HCEC 1CT (cell line): Measurements from ENCODE around the gene FUT6.

Experiments used
- DNase-seq: peaks from one replicate; pipeline ENCODE4 v3.0.0-alpha.2; 2017

The FUT6 gene

GRCh38 chr19:5827891-5828660 is 11.4 kb downstream of the FUT6 start:
- peak; percentile 41 for DNase-seq

- no peak for DNase-seq
Observed at GRCh38 chr19:5827342-5827890, 12.1 kb downstream of the FUT6 start.

- DNase-seq, result no peak
Observed at GRCh38 chr19:5826531-5827341, 12.8 kb downstream of the FUT6 start.

GRCh38 chr19:5825178-5825577 is 14.3 kb downstream of the FUT6 start:
- DNase-seq, result no peak

GRCh38 chr19:5824751-5825150 is 14.8 kb downstream of the FUT6 start:
- no peak for DNase-seq

GRCh38 chr19:5823579-5824281 is 15.8 kb downstream of the FUT6 start:
- no peak for DNase-seq

- no peak for DNase-seq
Observed at GRCh38 chr19:5822181-5822844, 17.2 kb downstream of the FUT6 start.

GRCh38 chr19:5821521-5822180 is 17.9 kb downstream of the FUT6 start:
- no peak for DNase-seq

GRCh38 chr19:5820785-5821184 is 18.7 kb downstream of the FUT6 start:
- no peak for DNase-seq

- DNase-seq, result no peak
Observed at GRCh38 chr19:5818594-5818993, 20.9 kb downstream of the FUT6 start.

- DNase-seq, result no peak
Observed at GRCh38 chr19:5817218-5817617, 22.3 kb downstream of the FUT6 start.

- DNase-seq, result no peak
Observed at GRCh38 chr19:5814852-5815246, 24.7 kb downstream of the FUT6 start.

GRCh38 chr19:5814123-5814851 is 25.2 kb downstream of the FUT6 start:
- DNase-seq, result no peak

GRCh38 chr19:5811117-5811516 is 28.4 kb downstream of the FUT6 start:
- no peak for DNase-seq

- DNase-seq, result no peak
Observed at GRCh38 chr19:5809469-5809868, 30.0 kb downstream of the FUT6 start.

GRCh38 chr19:5809053-5809452 is 30.4 kb downstream of the FUT6 start:
- no peak for DNase-seq

- no peak for DNase-seq
Observed at GRCh38 chr19:5808120-5808816, 31.2 kb downstream of the FUT6 start.

- DNase-seq, result no peak
Observed at GRCh38 chr19:5806905-5807304, 32.6 kb downstream of the FUT6 start.

GRCh38 chr19:5806133-5806489 is 33.4 kb downstream of the FUT6 start:
- no peak for DNase-seq

- no peak for DNase-seq
Observed at GRCh38 chr19:5805462-5806132, 33.9 kb downstream of the FUT6 start.
